HG03575 (cell line): ENCODE results near the gene TTLL3.

Experiments used
- ATAC-seq: cut with Tn5 transposase; IDR thresholded peaks from one replicate; pipeline ENCODE4 v1.9.1; 2021; ENCODE audit not compliant: unreplicated experiment, insufficient number of reproducible peaks, low FRiP score; ENCODE audit errors: extremely low read depth

The TTLL3 gene

GRCh38 chr3:9800529-9800928 lies 9.5 kb upstream of the TTLL3 start:
- ATAC-seq = no peak

GRCh38 chr3:9803494-9803893 lies 6.6 kb upstream of the TTLL3 start:
- ATAC-seq = no peak

GRCh38 chr3:9804996-9805395 lies 5.1 kb upstream of the TTLL3 start:
- no peak for ATAC-seq

GRCh38 chr3:9806137-9806536 lies 3.9 kb upstream of the TTLL3 start:
- no peak for ATAC-seq

GRCh38 chr3:9806688-9807589 lies 3.1 kb upstream of the TTLL3 start:
- no peak for ATAC-seq

- ATAC-seq = no peak
Measured at GRCh38 chr3:9807981-9808344, 2.1 kb upstream of the TTLL3 start.

- no peak for ATAC-seq
Measured at GRCh38 chr3:9808345-9809037, 1.6 kb upstream of the TTLL3 start.

GRCh38 chr3:9809239-9809614 lies 835 bp upstream of the TTLL3 start:
- ATAC-seq = no peak

- ATAC-seq = no peak
Measured at GRCh38 chr3:9810433-9810770, 340 bp downstream of the TTLL3 start.

GRCh38 chr3:9810846-9811245 lies 784 bp downstream of the TTLL3 start:
- ATAC-seq = no peak

GRCh38 chr3:9812870-9813483 lies 2.9 kb downstream of the TTLL3 start:
- ATAC-seq = no peak

- no peak for ATAC-seq
Measured at GRCh38 chr3:9815986-9816385, 5.9 kb downstream of the TTLL3 start.

GRCh38 chr3:9817436-9817835 lies 7.4 kb downstream of the TTLL3 start:
- no peak for ATAC-seq

- no peak for ATAC-seq
Measured at GRCh38 chr3:9818666-9819335, 8.7 kb downstream of the TTLL3 start.

GRCh38 chr3:9820543-9820942 lies 10.5 kb downstream of the TTLL3 start:
- ATAC-seq = no peak

- no peak for ATAC-seq
Measured at GRCh38 chr3:9820946-9821345, 10.9 kb downstream of the TTLL3 start.

- no peak for ATAC-seq
Measured at GRCh38 chr3:9825451-9826040, 15.5 kb downstream of the TTLL3 start.

GRCh38 chr3:9826815-9827573 lies 16.9 kb downstream of the TTLL3 start:
- no peak for ATAC-seq
